ENCODE data around the gene STAT3. TPM values are rescaled to one million over a fixed set of nuclear protein-coding genes. Genes with fewer than 3 reads are reported as not detected.

The STAT3 gene
- total and polyA plus RNA-seq, 2 of the 13 experiments (the other 11 are each of a cell fraction or from before 2014, with no cell fraction given), result 61.8 to 62.4 TPM

DNA sequence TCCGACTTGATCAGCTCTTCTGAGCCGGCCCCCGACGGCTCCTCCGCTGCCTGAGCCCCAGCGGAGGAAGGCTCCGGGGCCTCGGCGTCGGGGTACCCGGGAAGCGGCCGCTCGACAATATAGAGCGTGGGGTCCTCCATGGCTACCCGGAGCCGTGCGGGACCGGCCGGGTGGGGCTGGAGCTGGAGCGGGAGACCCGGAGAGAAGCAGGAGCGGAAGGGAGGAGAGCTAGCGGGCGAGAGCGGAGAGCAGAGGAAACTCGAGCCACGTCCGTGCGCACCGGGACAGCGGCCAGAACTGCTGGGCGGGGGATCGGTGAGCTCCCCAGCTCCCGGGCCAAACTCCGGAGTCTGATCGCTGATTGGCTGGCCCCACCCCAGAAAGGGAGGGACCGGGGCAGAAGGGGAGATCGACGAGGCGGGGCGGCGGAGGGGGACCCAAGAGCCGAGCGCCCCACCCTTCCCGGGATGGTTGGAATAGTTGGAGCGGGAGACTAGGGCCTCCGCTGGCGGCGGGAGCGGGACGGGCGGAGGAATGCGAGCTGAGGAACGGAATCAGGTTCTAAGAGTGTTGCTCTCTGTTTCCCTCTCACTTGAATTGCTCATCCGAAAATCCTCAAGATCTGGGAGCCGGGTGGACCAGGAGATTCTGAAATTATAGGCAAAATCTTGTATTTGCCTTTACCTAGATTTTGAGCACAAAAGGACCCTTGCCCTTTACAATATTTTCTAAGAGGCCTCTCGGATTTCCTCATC lies 34.9 kb upstream of the STAT3 start, which contains the start of gene CAVIN1 (continued):
- TF ChIP-seq YEATS4 (CRISPR knock-in tag; IDR thresholded peaks at IDR 0.05; ENCODE audit: borderline replicate concordance) (peak; percentile 88), KLF12 (CRISPR knock-in tag; IDR thresholded peaks at IDR 0.05; ENCODE audit: borderline replicate concordance) (peak; percentile 98), DMAP1 (CRISPR knock-in tag; IDR thresholded peaks at IDR 0.05) (no peak; the same call in 1 of the 2 replicates), SCMH1 (CRISPR knock-in tag; IDR thresholded peaks at IDR 0.05; ENCODE audit: borderline replicate concordance) (no peak), IKZF4 (CRISPR knock-in tag; IDR thresholded peaks at IDR 0.05; ENCODE audit: borderline replicate concordance, low read depth, not compliant biosample characterization) (no peak), KLF13 (CRISPR knock-in tag; IDR thresholded peaks at IDR 0.05) (0 out of 2 replicates have a peak, but pooled peaks have one; percentile 27), CCDC6 (CRISPR knock-in tag; IDR thresholded peaks at IDR 0.05) (peak; percentile 70), ZNF292 (CRISPR knock-in tag; IDR thresholded peaks at IDR 0.05; ENCODE audit: borderline replicate concordance, low read depth) (0 out of 2 replicates have a peak, but pooled peaks have one; percentile 11), PAWR (CRISPR knock-in tag; IDR thresholded peaks at IDR 0.05; ENCODE audit: borderline replicate concordance) (no peak), ZNF232 (CRISPR knock-in tag; IDR thresholded peaks at IDR 0.05; ENCODE audit: borderline replicate concordance) (0 out of 2 replicates have a peak, but pooled peaks have one; percentile 74), JUND (CRISPR knock-in tag; IDR thresholded peaks at IDR 0.05) (no peak), ZNF563 (CRISPR knock-in tag; IDR thresholded peaks at IDR 0.05) (peak; percentile 59; the same call in 1 of the 2 replicates), NRL (CRISPR knock-in tag; IDR thresholded peaks at IDR 0.05; ENCODE audit: borderline replicate concordance) (peak; percentile 91), ZBTB7B (CRISPR knock-in tag; IDR thresholded peaks at IDR 0.05) (no peak), ZNF879 (CRISPR knock-in tag; IDR thresholded peaks at IDR 0.05) (no peak), ZNF839 (CRISPR knock-in tag; IDR thresholded peaks at IDR 0.05; ENCODE audit: borderline replicate concordance) (peak; percentile 58; the same call in 1 of the 2 replicates), RFXAP (CRISPR knock-in tag; IDR thresholded peaks at IDR 0.05; ENCODE audit: borderline replicate concordance) (peak; percentile 76; the same call in 1 of the 2 replicates), ZNF253 (CRISPR knock-in tag; IDR thresholded peaks at IDR 0.05; ENCODE audit: borderline replicate concordance) (no peak), ZNF670 (CRISPR knock-in tag; IDR thresholded peaks at IDR 0.05; ENCODE audit: borderline replicate concordance) (no peak), KDM5B (CRISPR knock-in tag; IDR thresholded peaks at IDR 0.05; ENCODE audit: borderline replicate concordance) (peak; percentile 65; the same call in 1 of the 2 replicates), ZNF235 (CRISPR knock-in tag; IDR thresholded peaks at IDR 0.05; ENCODE audit: borderline replicate concordance) (peak; percentile 7)
- TF ChIP-seq, protein P1, sequence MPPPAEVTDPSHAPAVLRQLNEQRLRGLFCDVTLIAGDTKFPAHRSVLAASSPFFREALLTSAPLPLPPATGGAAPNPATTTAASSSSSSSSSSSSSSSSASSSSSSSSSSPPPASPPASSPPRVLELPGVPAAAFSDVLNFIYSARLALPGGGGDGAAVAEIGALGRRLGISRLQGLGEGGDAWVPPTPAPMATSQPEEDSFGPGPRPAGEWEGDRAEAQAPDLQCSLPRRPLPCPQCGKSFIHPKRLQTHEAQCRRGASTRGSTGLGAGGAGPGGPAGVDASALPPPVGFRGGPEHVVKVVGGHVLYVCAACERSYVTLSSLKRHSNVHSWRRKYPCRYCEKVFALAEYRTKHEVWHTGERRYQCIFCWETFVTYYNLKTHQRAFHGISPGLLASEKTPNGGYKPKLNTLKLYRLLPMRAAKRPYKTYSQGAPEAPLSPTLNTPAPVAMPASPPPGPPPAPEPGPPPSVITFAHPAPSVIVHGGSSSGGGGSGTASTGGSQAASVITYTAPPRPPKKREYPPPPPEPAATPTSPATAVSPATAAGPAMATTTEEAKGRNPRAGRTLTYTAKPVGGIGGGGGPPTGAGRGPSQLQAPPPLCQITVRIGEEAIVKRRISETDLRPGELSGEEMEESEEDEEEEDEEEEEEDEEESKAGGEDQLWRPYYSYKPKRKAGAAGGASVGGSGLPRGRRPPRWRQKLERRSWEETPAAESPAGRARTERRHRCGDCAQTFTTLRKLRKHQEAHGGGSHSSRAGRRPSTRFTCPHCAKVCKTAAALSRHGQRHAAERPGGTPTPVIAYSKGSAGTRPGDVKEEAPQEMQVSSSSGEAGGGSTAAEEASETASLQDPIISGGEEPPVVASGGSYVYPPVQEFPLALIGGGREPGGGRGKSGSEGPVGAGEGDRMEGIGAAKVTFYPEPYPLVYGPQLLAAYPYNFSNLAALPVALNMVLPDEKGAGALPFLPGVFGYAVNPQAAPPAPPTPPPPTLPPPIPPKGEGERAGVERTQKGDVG (CRISPR knock-in tag; IDR thresholded peaks at IDR 0.05; ENCODE audit: borderline replicate concordance), result peak; percentile 63; the same call in 1 of the 2 replicates
- TF ChIP-seq, protein P2, sequence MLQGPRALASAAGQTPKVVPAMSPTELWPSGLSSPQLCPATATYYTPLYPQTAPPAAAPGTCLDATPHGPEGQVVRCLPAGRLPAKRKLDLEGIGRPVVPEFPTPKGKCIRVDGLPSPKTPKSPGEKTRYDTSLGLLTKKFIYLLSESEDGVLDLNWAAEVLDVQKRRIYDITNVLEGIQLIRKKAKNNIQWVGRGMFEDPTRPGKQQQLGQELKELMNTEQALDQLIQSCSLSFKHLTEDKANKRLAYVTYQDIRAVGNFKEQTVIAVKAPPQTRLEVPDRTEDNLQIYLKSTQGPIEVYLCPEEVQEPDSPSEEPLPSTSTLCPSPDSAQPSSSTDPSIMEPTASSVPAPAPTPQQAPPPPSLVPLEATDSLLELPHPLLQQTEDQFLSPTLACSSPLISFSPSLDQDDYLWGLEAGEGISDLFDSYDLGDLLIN (CRISPR knock-in tag; IDR thresholded peaks at IDR 0.05; ENCODE audit: borderline replicate concordance), result peak; percentile 91; the same call in 1 of the 2 replicates
- TF ChIP-seq, protein P3, sequence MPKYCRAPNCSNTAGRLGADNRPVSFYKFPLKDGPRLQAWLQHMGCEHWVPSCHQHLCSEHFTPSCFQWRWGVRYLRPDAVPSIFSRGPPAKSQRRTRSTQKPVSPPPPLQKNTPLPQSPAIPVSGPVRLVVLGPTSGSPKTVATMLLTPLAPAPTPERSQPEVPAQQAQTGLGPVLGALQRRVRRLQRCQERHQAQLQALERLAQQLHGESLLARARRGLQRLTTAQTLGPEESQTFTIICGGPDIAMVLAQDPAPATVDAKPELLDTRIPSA (CRISPR knock-in tag; IDR thresholded peaks at IDR 0.05; ENCODE audit: borderline replicate concordance), result no peak
